ENCODE data around the gene DGCR8.
"Not testable (repeated sequence)": the region's sequence is repeated elsewhere in the genome, so short reads cannot be mapped to it uniquely, and the experiment has no call there.

Gene DGCR8

DNA sequence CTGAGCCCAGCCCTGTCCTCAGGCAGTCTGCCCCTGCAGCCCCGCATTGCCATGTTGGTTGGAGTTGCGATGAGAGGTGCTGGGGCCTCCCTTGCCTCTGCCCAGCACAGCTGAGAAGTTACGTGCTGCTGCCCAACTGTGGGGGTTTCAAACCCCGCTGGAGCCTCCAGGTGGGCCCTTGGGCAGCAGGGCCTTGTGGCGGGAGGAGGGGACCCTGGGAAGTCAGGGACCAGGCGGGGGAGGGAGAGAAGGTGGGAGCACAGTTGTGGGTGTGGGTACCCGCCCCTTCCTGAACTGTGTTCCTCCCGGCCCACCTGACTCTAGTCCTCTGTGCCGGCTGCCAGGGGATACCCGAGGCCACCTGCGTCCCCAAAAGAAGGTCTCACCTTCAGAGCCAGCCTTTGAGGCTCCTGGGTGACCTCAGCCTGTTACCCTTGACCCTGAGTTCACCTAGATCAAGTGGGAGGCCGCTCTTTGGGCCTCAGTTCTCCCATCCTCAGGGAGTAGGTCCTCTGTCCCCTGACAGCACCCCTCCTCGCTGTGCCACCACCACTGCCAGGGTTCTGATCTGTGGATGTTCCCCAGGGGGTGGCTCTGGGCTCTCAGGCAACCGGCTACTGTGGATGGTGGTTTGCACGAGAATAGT is 78.5 kb downstream of the DGCR8 start:
- no peak for DNase-seq

DNA sequence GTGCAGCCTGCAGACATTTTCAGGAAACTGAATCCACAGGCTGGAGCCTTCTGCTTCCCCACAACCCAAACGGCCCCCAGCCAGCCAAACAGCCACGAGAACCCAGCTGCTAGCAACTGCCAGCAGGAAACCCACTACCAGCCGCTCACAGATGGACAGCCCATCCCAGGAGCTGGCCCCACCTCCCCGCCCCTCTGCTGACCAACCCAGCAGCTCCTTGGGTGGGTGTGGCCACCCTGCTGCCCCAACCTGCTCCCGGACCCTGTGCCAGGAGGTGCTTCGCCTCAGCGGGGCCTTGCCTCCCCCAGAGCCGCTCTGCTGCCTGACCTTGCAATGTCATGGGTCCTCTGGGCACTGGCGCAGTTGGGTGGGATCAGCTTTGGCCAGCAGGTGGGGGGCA is 79.0 kb downstream of the DGCR8 start:
- no peak for DNase-seq

DNA sequence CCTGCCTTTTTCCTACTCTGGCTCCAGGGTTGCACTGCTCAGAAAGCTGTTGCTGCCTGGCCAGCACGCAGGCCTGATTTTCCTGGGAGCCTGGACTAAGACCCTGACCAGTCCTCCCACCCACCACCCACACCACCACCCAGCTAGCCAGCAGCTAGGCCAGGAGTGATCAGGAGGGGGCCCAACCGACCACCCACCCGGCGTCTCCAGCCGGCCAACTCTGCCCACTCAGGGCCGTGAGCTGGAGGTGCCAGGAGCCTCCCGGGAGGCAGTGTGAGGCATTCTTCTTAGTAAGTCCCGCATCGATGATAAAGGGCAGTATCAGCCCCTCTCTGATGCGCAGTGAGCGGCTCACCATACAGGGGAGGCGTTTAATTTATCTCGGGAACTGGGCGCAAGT is 79.5 kb downstream of the DGCR8 start:
- not testable (repeated sequence) for DNase-seq

DNA sequence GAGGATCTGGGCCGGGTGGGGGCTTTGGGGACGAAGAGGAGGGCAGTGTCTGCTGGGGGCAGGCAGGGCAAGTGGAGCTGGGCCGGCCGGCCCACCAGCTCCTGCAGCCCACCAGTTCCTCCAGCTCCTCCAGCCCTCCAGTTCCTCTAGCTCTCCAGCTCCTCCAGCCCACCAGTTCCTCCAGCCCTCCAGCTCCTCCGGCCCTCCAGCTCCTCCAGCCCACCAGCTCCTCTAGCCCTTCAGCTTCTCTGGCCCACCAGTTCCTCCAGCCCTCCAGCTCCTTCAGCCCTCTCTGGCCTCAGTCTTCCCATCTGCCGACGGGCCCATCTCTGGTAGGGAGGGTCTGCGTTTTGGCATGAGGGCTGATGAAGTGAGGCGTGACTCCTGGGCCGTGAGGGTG is 80.0 kb downstream of the DGCR8 start:
- DNase-seq: no peak

Data from NCI-H1048 (cell line).